NCI-H1105 treated with DMSO at 0.1 percent for 48 hours (cell line): ENCODE data around the gene SLC8A3.

Experiments
- DNase-seq: peaks from one replicate; lab custom pipeline; 2025; lab: John Stamatoyannopoulos, UW

The SLC8A3 gene

GRCh38 chr14:70173569-70173968 is 15.2 kb downstream of the SLC8A3 start:
- DNase-seq, result no peak

- DNase-seq, result no peak
These were observed 17.0 kb downstream of the SLC8A3 start for GRCh38 chr14:70171726-70172125.

- DNase-seq, result no peak
These were observed 17.8 kb downstream of the SLC8A3 start for GRCh38 chr14:70170976-70171375.

GRCh38 chr14:70168406-70168805 is 20.3 kb downstream of the SLC8A3 start:
- DNase-seq, result no peak

- DNase-seq, result no peak
These were observed 22.1 kb downstream of the SLC8A3 start for GRCh38 chr14:70166530-70167203.

GRCh38 chr14:70162358-70162757 is 26.4 kb downstream of the SLC8A3 start:
- DNase-seq, result no peak

- no peak for DNase-seq
These were observed 32.2 kb downstream of the SLC8A3 start for GRCh38 chr14:70156592-70156991.

- DNase-seq, result peak; percentile 4
These were observed 36.0 kb downstream of the SLC8A3 start for GRCh38 chr14:70152704-70153103.

- DNase-seq, result no peak
These were observed 36.7 kb downstream of the SLC8A3 start for GRCh38 chr14:70152081-70152480.

- DNase-seq, result no peak
These were observed 39.1 kb downstream of the SLC8A3 start for GRCh38 chr14:70149596-70150165.

- no peak for DNase-seq
These were observed 39.7 kb downstream of the SLC8A3 start for GRCh38 chr14:70148911-70149595.

- no peak for DNase-seq
These were observed 40.4 kb downstream of the SLC8A3 start for GRCh38 chr14:70148351-70148750.

- no peak for DNase-seq
These were observed 44.7 kb downstream of the SLC8A3 start for GRCh38 chr14:70144046-70144445.

GRCh38 chr14:70143306-70143705 is 45.4 kb downstream of the SLC8A3 start:
- DNase-seq, result no peak

GRCh38 chr14:70140614-70141013 is 48.1 kb downstream of the SLC8A3 start:
- no peak for DNase-seq

GRCh38 chr14:70139384-70139783 is 49.4 kb downstream of the SLC8A3 start:
- DNase-seq, result no peak

GRCh38 chr14:70137788-70138187 is 51.0 kb downstream of the SLC8A3 start:
- DNase-seq, result no peak

- DNase-seq, result no peak
These were observed 55.3 kb downstream of the SLC8A3 start for GRCh38 chr14:70133461-70133860.

- DNase-seq, result peak; percentile 4
These were observed 58.3 kb downstream of the SLC8A3 start for GRCh38 chr14:70130482-70130881.

GRCh38 chr14:70127186-70127585 is 61.6 kb downstream of the SLC8A3 start:
- DNase-seq, result no peak

GRCh38 chr14:70123796-70124195 is 65.0 kb downstream of the SLC8A3 start:
- DNase-seq, result no peak

- no peak for DNase-seq
These were observed 67.2 kb downstream of the SLC8A3 start for GRCh38 chr14:70121521-70121920.

- no peak for DNase-seq
These were observed 70.7 kb downstream of the SLC8A3 start for GRCh38 chr14:70118064-70118463.
